ENCODE results near the gene RP2. TPM values are rescaled to one million over a fixed set of nuclear protein-coding genes. Genes with fewer than 3 reads are reported as not detected.

Gene RP2
- total RNA-seq, 1 experiment from 2014 or later = 5.1 TPM

- H3K27me3 Mint-ChIP-seq (ENCODE audit: low read depth) = no peaks in the 10 kb centered on the region
- peaks cover 41 to 47% of the 10 kb centered on the region in 2 experiments for H3K9me3 Mint-ChIP-seq
These were observed 13.1 kb downstream of the RP2 start for GRCh38 chrX:46849933-46850332.

More at GRCh38 chrX:46849933-46850332, 13.1 kb downstream of the RP2 start:
- Histone ChIP-seq H4K5ac (ENCODE audit: insufficient read length, low read depth, low read length) (no peak overlapping the region), H3K56ac (ENCODE audit: insufficient read length, low read depth, low read length) (no peak overlapping the region), H2BK20ac (ENCODE audit: low read depth, low read length, poor library complexity, severe bottlenecking) (no peak overlapping the region), H3K27ac (ENCODE audit: insufficient read length, low read depth, low read length) (no peak overlapping the region), H3T11ph (ENCODE audit: low read length) (no peak overlapping the region), H4K91ac (ENCODE audit: insufficient read length, low read depth, low read length) (no peak overlapping the region), H3K4ac (ENCODE audit: low read depth, low read length) (no peak overlapping the region), H3K14ac (ENCODE audit: insufficient read depth, low read length) (no peak overlapping the region), H3K9me3 (ENCODE audit: control insufficient read depth, low read depth, low read length) (peaks cover 23% of the 10 kb centered on the region), H4K20me1 (ENCODE audit: control insufficient read depth, insufficient read depth, insufficient read length) (no peaks in the 10 kb centered on the region), H3K18ac (ENCODE audit: insufficient read length, low read depth, low read length) (no peak overlapping the region), H2BK120ac (ENCODE audit: low read depth, low read length, poor library complexity, severe bottlenecking) (no peak overlapping the region), H2AK5ac (ENCODE audit: insufficient read length, low read length) (no peak overlapping the region), H2BK15ac (ENCODE audit: low read depth, low read length) (no peak overlapping the region), H4K8ac (replicated peaks; ENCODE audit: insufficient read length, low read depth, low read length) (no peak overlapping the region), H3K4me1 (ENCODE audit: insufficient read depth, low read length) (no peaks in the 10 kb centered on the region), H2BK12ac (ENCODE audit: insufficient read length, low read depth, low read length) (no peak overlapping the region), H3K23me2 (ENCODE audit: insufficient read length, low read depth, low read length, poor library complexity, severe bottlenecking) (no peaks in the 10 kb centered on the region), H3K79me1 (ENCODE audit: insufficient read depth, low read depth, low read length, poor library complexity, severe bottlenecking) (no peaks in the 10 kb centered on the region), H2AFZ (ENCODE audit: low read length) (no peak overlapping the region), H3K9ac (ENCODE audit: extremely low read depth, insufficient read length, low read length) (no peak overlapping the region), H2BK5ac (ENCODE audit: insufficient read length, low read length) (no peak overlapping the region), H3K27me3 (ENCODE audit: insufficient read depth, low read length) (no peaks in the 10 kb centered on the region), H3K79me2 (ENCODE audit: insufficient read depth, low read length) (no peaks in the 10 kb centered on the region; the same call in 1 of the 2 replicates), H3K4me2 (ENCODE audit: insufficient read depth, insufficient read length, low read length) (no peak overlapping the region), H3K23ac (ENCODE audit: insufficient read length, low read depth, low read length) (no peak overlapping the region)
- no peak for DNase-seq
- Mint-ChIP-seq H3K27ac (no peak overlapping the region), H3K4me1 (no peaks in the 10 kb centered on the region), H3K36me3 (ENCODE audit: insufficient read depth in 1 of 3, low read depth in 3 of 3) (peaks cover 5 to 13% (median 9%) of the 10 kb centered on the region in 3 experiments; a peak in 6 of 7 replicates), H3K4me3 (no peak overlapping the region)
- no peak for TF ChIP-seq CTCF (conservative IDR thresholded peaks at IDR 0.05)

All from H9 (cell line).